ENCODE results near the gene AKAP17A.

The AKAP17A gene

GRCh38 chrX:1582686-1583437 is 8.5 kb upstream of the AKAP17A start:
- FAIRE-seq: peak; percentile 94

GRCh38 chrX:1584237-1585011 is 7.0 kb upstream of the AKAP17A start:
- TF ChIP-seq POLR2A (IDR thresholded peaks at IDR 0.05; ENCODE audit: low read depth, low read length) (no peak), PAX5 (IDR thresholded peaks at IDR 0.05; ENCODE audit: insufficient read depth, low read length, severe bottlenecking) (no peak), TAF1 (IDR thresholded peaks at IDR 0.05; ENCODE audit: low read depth, low read length) (no peak), POU2F2 (IDR thresholded peaks at IDR 0.05; ENCODE audit: low read depth, low read length) (no peak), SPI1 (IDR thresholded peaks at IDR 0.05; ENCODE audit: low read depth, low read length) (no peak)
- FAIRE-seq: peak; percentile 72
- DNase-seq (ENCODE audit: insufficient read length, low spot score): no peak

More at GRCh38 chrX:1582686-1583437, 8.5 kb upstream of the AKAP17A start:
- no peak for TF ChIP-seq POLR2A (IDR thresholded peaks at IDR 0.05; ENCODE audit: low read depth, low read length)
- TF ChIP-seq PAX5 (IDR thresholded peaks at IDR 0.05; ENCODE audit: insufficient read depth, low read length, severe bottlenecking): no peak
- no peak for TF ChIP-seq POLR2AphosphoS5 (IDR thresholded peaks at IDR 0.05; ENCODE audit: low read depth, low read length)
- TF ChIP-seq POU2F2 (IDR thresholded peaks at IDR 0.05; ENCODE audit: low read depth, low read length): 0 out of 2 replicates have a peak, but pooled peaks have one; percentile 35
- TF ChIP-seq SPI1 (IDR thresholded peaks at IDR 0.05; ENCODE audit: low read depth, low read length): peak; percentile 77
- no peak for TF ChIP-seq TAF1 (IDR thresholded peaks at IDR 0.05; ENCODE audit: low read depth, low read length)
- DNase-seq (ENCODE audit: insufficient read length, low spot score): no peak

GRCh38 chrX:1587161-1587560 is 4.2 kb upstream of the AKAP17A start:
- FAIRE-seq (peak; percentile 71), DNase-seq (ENCODE audit: insufficient read length, low spot score) (no peak)
- TF ChIP-seq POLR2A (IDR thresholded peaks at IDR 0.05; ENCODE audit: low read depth, low read length) (no peak), POLR2AphosphoS5 (IDR thresholded peaks at IDR 0.05; ENCODE audit: low read depth, low read length) (no peak), POU2F2 (IDR thresholded peaks at IDR 0.05; ENCODE audit: low read depth, low read length) (no peak), SPI1 (IDR thresholded peaks at IDR 0.05; ENCODE audit: low read depth, low read length) (no peak), PAX5 (IDR thresholded peaks at IDR 0.05; ENCODE audit: insufficient read depth, low read length, severe bottlenecking) (no peak), TAF1 (IDR thresholded peaks at IDR 0.05; ENCODE audit: low read depth, low read length) (no peak)

GRCh38 chrX:1589356-1590130 is 1.9 kb upstream of the AKAP17A start:
- no peak for TF ChIP-seq TAF1 (IDR thresholded peaks at IDR 0.05; ENCODE audit: low read depth, low read length)
- peak; percentile 58 for FAIRE-seq
- no peak for DNase-seq (ENCODE audit: insufficient read length, low spot score)

- DNase-seq (ENCODE audit: insufficient read length, low spot score): no peak
- TF ChIP-seq SPI1 (IDR thresholded peaks at IDR 0.05; ENCODE audit: low read depth, low read length): no peak
- TF ChIP-seq POU2F2 (IDR thresholded peaks at IDR 0.05; ENCODE audit: low read depth, low read length): no peak
- TF ChIP-seq POLR2A (IDR thresholded peaks at IDR 0.05; ENCODE audit: low read depth, low read length): no peak
- no peak for TF ChIP-seq POLR2AphosphoS5 (IDR thresholded peaks at IDR 0.05; ENCODE audit: low read depth, low read length)
- no peak for TF ChIP-seq PAX5 (IDR thresholded peaks at IDR 0.05; ENCODE audit: insufficient read depth, low read length, severe bottlenecking)
- TF ChIP-seq TAF1 (IDR thresholded peaks at IDR 0.05; ENCODE audit: low read depth, low read length): no peak
- FAIRE-seq: peak; percentile 56
Observed at GRCh38 chrX:1591863-1592469, 562 bp downstream of the AKAP17A start.

- DNase-seq (ENCODE audit: insufficient read length, low spot score) (peak; percentile 71), FAIRE-seq (peak; percentile 83)
- TF ChIP-seq SPI1 (IDR thresholded peaks at IDR 0.05; ENCODE audit: low read depth, low read length) (peak; percentile 75), POU2F2 (IDR thresholded peaks at IDR 0.05; ENCODE audit: low read depth, low read length) (no peak)
Observed at GRCh38 chrX:1592470-1593142, 1.2 kb downstream of the AKAP17A start.

GRCh38 chrX:1593286-1594271 is 2.2 kb downstream of the AKAP17A start:
- FAIRE-seq (no peak), DNase-seq (ENCODE audit: insufficient read length, low spot score) (no peak)
- no peak for TF ChIP-seq POLR2A (IDR thresholded peaks at IDR 0.05; ENCODE audit: low read depth, low read length)
- TF ChIP-seq TAF1 (IDR thresholded peaks at IDR 0.05; ENCODE audit: low read depth, low read length): no peak
- TF ChIP-seq POU2F2 (IDR thresholded peaks at IDR 0.05; ENCODE audit: low read depth, low read length): no peak
- no peak for TF ChIP-seq PAX5 (IDR thresholded peaks at IDR 0.05; ENCODE audit: insufficient read depth, low read length, severe bottlenecking)
- TF ChIP-seq POLR2AphosphoS5 (IDR thresholded peaks at IDR 0.05; ENCODE audit: low read depth, low read length): no peak
- TF ChIP-seq SPI1 (IDR thresholded peaks at IDR 0.05; ENCODE audit: low read depth, low read length): no peak

- FAIRE-seq: peak; percentile 84
- no peak for TF ChIP-seq TAF1 (IDR thresholded peaks at IDR 0.05; ENCODE audit: low read depth, low read length)
- no peak for TF ChIP-seq PAX5 (IDR thresholded peaks at IDR 0.05; ENCODE audit: insufficient read depth, low read length, severe bottlenecking)
- no peak for TF ChIP-seq POLR2A (IDR thresholded peaks at IDR 0.05; ENCODE audit: low read depth, low read length)
- TF ChIP-seq POLR2AphosphoS5 (IDR thresholded peaks at IDR 0.05; ENCODE audit: low read depth, low read length): 0 out of 2 replicates have a peak, but pooled peaks have one; percentile 19
- no peak for TF ChIP-seq POU2F2 (IDR thresholded peaks at IDR 0.05; ENCODE audit: low read depth, low read length)
- no peak for DNase-seq (ENCODE audit: insufficient read length, low spot score)
Observed at GRCh38 chrX:1595711-1596060, 4.3 kb downstream of the AKAP17A start.

Measured in GM12891 (cell line).